Sigmoid colon (tissue), 7 donors: Measurements from ENCODE around the gene INAFM1. TPM values are rescaled to one million over a fixed set of nuclear protein-coding genes. Genes with fewer than 3 reads are reported as not detected.
"Not testable (repeated sequence)": the region's sequence is repeated elsewhere in the genome, so short reads cannot be mapped to it uniquely, and the experiment has no call there.

Experiments used
- DNase-seq: peaks from one replicate; pipeline ENCODE4 v3.0.0-alpha.2; 2019
- H3K27ac ChIP-seq, 4 donors: fragments of 200-600 bp; sonication (generic); one replicate each; pipeline ENCODE4 v1.5.1; 2016 to 2019; ENCODE audit warnings: mild to moderate bottlenecking in 1 of 4
- H3K27me3 ChIP-seq, 3 donors: fragments of 200-600 bp; sonication (generic); one replicate each; pipeline ENCODE4 v1.5.1; 2019; ENCODE audit warnings: mild to moderate bottlenecking in 1 of 3
- H3K36me3 ChIP-seq, 4 donors: fragments of 200-600 bp; sonication (generic); one replicate each; pipeline ENCODE4 v1.5.1; 2016 to 2019
- H3K4me1 ChIP-seq, 4 donors: fragments of 200-600 bp; sonication (generic); one replicate each; pipeline ENCODE4 v1.5.1; 2017 to 2019
- H3K4me3 ChIP-seq, 4 donors: fragments of 200-600 bp; sonication (generic); one replicate each; pipeline ENCODE4 v1.5.1; 2017 to 2019; ENCODE audit warnings: mild to moderate bottlenecking in 2 of 4, moderate library complexity in 1 of 4
- H3K9me3 ChIP-seq, 4 donors: fragments of 200-600 bp in 3 of 4; sonication (generic) in 3 of 4; one replicate each; pipeline versions ENCODE4 v1.5.1 to v1.6.1; 2013 to 2019
- EP300 ChIP-seq, 4 donors: sonication (generic); formaldehyde crosslinking; IDR thresholded peaks; one replicate each; pipeline ENCODE4 v1.6.1; 2017; ENCODE audit warnings: antibody characterized with exemption in 4 of 4
- POLR2A ChIP-seq, 2 donors: fragments of 450-650 bp; IDR thresholded peaks; one replicate each; pipeline ENCODE4 v1.6.1; 2016; ENCODE audit warnings: antibody characterized with exemption in 2 of 2, mild to moderate bottlenecking in 2 of 2, moderate library complexity in 2 of 2
- POLR2AphosphoS5 ChIP-seq, 4 donors: sonication (generic); formaldehyde crosslinking; IDR thresholded peaks; one replicate each; pipeline ENCODE4 v1.6.1; 2017; ENCODE audit warnings: antibody characterized with exemption in 4 of 4
- WGBS, 2 donors: extraction: QIAGEN DNeasy Blood & Tissue Kit; methylation state at CpG; one replicate each; pipeline ENCODE4 v1.1.7; 2013; 5-methylcytosine and 5-hydroxymethylcytosine counted together
- intact Hi-C: fragments of 100-400 bp; cut with DNase I; formaldehyde crosslinking; loops from one replicate; pipeline ENCODE4 v1.15.1; 2023
- polyA plus RNA-seq, 3 donors: library from polyadenylated mRNA; stranded (reverse); fragments of 200-250 nt; gene quantifications; one replicate each; pipeline ENCODE4 v1.2.3, GENCODE V29; 2013
- total RNA-seq, 4 donors: library from RNA; depleted of rRNA; stranded (reverse); fragments of >200 nt; gene quantifications; one replicate each; pipeline ENCODE4 v1.1.0, GENCODE V29; 2016
- TF ChIP-seq, protein P1 (sequence below), 4 experiments: fragments of 450-650 bp in 3 of 4; fragments of 200-600 bp in 1 of 4; IDR thresholded peaks; one replicate each; pipeline ENCODE4 v1.5.1; 2016 to 2019; ENCODE audit warnings: antibody characterized with exemption in 4 of 4, mild to moderate bottlenecking in 3 of 4, moderate library complexity in 2 of 4
- donor health status: healthy with polysubstance abuse.
- donor health status: Bipolar disorder and iron deficiency.
- donor health status: healthy.

Gene INAFM1
- total and polyA plus RNA-seq, 7 donors = 3.0 to 16.3 (median 10.7) TPM

DNA sequence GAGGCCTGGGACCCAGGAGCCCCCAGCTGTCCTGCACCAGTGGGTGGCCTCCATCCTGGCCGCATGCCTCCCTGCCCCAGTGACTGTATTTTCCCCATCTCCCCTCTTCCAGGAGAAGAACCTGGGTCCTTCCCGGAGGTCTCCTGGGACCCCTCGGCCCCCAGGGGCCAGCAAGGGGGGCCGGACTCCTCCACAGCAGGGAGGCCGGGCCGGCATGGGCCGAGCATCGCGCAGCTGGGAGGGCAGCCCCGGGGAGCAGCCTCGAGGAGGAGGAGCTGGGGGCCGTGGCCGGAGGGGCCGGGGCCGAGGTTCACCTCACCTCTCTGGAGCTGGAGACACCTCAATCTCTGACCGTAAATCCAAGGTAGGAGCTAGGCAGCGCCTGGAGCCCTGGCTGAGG lies 14.2 kb upstream of the INAFM1 start:
- intact Hi-C loops = no loop called here
- Histone ChIP-seq H3K4me1 (peaks cover 0 to 35% (median 29%) of the 10 kb centered on the region in 4 donors), H3K9me3 (no peaks in the 10 kb centered on the region), H3K27ac (no peak overlapping the region), H3K4me3 (no peak overlapping the region), H3K27me3 (no peaks in the 10 kb centered on the region), H3K36me3 (peaks cover 28 to 73% (median 56%) of the 10 kb centered on the region in 4 donors)
- 94 to 97% methylated on average over 17 of the region's 17 CpGs for WGBS, 2 donors
- TF ChIP-seq POLR2AphosphoS5 (IDR thresholded peaks at IDR 0.05) (no peak), EP300 (IDR thresholded peaks at IDR 0.05) (no peak), POLR2A (IDR thresholded peaks at IDR 0.05) (no peak)
- TF ChIP-seq, protein P1, sequence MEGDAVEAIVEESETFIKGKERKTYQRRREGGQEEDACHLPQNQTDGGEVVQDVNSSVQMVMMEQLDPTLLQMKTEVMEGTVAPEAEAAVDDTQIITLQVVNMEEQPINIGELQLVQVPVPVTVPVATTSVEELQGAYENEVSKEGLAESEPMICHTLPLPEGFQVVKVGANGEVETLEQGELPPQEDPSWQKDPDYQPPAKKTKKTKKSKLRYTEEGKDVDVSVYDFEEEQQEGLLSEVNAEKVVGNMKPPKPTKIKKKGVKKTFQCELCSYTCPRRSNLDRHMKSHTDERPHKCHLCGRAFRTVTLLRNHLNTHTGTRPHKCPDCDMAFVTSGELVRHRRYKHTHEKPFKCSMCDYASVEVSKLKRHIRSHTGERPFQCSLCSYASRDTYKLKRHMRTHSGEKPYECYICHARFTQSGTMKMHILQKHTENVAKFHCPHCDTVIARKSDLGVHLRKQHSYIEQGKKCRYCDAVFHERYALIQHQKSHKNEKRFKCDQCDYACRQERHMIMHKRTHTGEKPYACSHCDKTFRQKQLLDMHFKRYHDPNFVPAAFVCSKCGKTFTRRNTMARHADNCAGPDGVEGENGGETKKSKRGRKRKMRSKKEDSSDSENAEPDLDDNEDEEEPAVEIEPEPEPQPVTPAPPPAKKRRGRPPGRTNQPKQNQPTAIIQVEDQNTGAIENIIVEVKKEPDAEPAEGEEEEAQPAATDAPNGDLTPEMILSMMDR (IDR thresholded peaks at IDR 0.05) = no peak
- no peak for DNase-seq

DNA sequence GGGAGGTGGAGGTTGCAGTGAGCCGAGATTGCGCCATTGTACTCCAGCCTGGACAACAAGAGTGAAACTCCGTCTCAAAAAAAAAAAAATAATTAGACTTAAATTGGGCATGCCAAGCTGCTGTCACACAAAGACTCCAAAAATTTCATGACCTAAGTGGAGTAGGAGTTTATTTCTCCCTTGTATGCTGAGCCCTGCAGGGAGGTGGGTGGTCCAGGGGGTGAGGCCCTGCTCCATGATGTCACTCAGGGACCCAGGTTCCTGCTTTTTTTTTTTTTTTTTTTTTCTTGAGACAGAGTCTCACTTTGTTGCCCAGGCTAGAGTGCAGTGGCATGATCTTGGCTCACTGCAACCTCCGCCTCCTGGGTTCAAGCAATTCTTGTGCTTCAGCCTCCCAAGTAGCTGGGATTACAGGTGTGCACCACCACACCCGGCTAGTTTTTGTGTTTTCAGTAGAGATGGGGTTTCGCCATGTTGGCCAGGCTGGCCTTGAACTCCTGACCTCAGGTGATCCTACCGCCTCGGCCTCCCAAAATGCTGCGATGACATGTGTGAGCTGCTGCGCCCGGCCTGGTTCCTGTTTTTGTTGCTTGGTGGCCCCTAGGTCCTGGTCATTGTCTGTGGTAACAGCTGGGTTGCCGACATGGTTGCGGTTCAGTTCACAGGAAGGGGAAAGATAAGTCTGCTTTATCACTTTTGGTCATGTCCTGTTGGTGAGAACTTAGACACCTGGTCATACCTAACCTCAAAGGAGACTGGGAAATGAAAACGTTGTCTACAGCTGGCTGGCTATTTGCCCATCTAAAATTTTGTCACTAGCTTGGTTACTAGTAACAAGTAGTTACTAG lies 12.5 kb upstream of the INAFM1 start:
- H3K9me3 ChIP-seq, DNase-seq, intact Hi-C loops, H3K4me3 ChIP-seq, H3K27ac ChIP-seq, H3K27me3 ChIP-seq: not testable (repeated sequence)
- H3K36me3 ChIP-seq = peaks cover 34 to 90% (median 71%) of the 10 kb centered on the region in 4 donors
- WGBS, 2 donors = 80 to 88% methylated on average over 14 of the region's 14 CpGs
- H3K4me1 ChIP-seq = peaks cover 0 to 30% (median 23%) of the 10 kb centered on the region in 4 donors

DNA sequence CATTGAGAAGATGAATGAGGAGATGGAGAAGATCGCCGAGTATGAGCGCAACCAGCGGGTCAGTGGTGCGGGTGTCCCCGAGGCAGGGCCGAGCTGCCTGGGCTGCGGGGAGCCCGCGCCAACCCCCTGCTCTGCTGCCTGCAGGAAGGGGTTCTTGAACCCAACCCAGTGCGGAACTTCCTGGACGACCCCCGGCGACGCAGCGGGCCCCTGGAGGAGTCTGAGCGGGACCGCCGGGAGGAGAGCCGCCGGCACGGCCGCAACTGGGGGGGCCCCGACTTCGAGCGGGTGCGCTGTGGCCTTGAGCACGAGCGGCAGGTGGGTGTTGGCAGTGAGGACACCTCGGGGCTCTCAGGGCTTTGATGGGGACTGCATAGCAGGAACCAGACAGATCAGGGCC lies 10.1 kb upstream of the INAFM1 start:
- no peak overlapping the region for H3K27ac ChIP-seq
- no peak for TF ChIP-seq POLR2A (IDR thresholded peaks at IDR 0.05)
- no peak for TF ChIP-seq EP300 (IDR thresholded peaks at IDR 0.05)
- TF ChIP-seq POLR2AphosphoS5 (IDR thresholded peaks at IDR 0.05) = no peak
- TF ChIP-seq, protein P1 (IDR thresholded peaks at IDR 0.05) = no peak
- WGBS, 2 donors = 95 to 97% methylated on average over 30 of the region's 30 CpGs
- intact Hi-C loops = no loop called here
- H3K27me3 ChIP-seq = no peaks in the 10 kb centered on the region
- no peak for DNase-seq
- no peak overlapping the region for H3K4me3 ChIP-seq
- peaks cover 0 to 9% (median 3%) of the 10 kb centered on the region in 4 donors for H3K4me1 ChIP-seq
- H3K36me3 ChIP-seq = peaks cover 28 to 98% (median 65%) of the 10 kb centered on the region in 4 donors
- no peaks in the 10 kb centered on the region for H3K9me3 ChIP-seq

DNA sequence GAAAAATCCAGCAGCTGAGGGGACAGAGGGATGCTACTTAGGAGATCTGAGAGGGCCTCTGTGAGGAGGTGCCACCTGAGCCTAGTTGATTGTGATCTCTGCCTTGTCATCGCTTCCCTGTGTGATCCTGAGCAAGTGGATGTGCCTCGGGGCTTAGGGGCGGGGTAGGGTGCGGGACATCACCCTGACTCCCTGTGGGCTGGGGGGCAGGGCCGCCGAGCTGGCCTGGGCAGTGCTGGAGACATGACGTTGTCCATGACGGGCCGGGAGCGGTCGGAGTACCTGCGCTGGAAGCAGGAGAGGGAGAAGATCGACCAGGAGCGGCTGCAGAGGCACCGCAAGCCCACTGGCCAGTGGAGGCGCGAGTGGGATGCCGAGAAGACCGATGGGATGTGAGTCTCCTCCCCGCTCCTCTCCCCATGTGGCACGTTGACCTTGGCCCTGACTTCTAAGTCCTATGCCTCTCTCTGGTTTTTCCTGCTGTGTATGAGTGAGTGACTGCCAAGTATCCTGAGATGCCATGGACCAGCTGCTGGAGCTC lies 8.2 kb upstream of the INAFM1 start:
- Histone ChIP-seq H3K4me1 (no peaks in the 10 kb centered on the region), H3K4me3 (no peak overlapping the region), H3K9me3 (no peaks in the 10 kb centered on the region), H3K27me3 (no peaks in the 10 kb centered on the region), H3K36me3 (peaks cover 30 to 97% (median 62%) of the 10 kb centered on the region in 4 donors), H3K27ac (no peak overlapping the region)
- DNase-seq = no peak
- intact Hi-C loops = no loop called here
- no peak for TF ChIP-seq POLR2A (IDR thresholded peaks at IDR 0.05)
- TF ChIP-seq EP300 (IDR thresholded peaks at IDR 0.05) = no peak
- no peak for TF ChIP-seq POLR2AphosphoS5 (IDR thresholded peaks at IDR 0.05)
- 94 to 95% methylated on average over 21 of the region's 21 CpGs for WGBS, 2 donors

DNA sequence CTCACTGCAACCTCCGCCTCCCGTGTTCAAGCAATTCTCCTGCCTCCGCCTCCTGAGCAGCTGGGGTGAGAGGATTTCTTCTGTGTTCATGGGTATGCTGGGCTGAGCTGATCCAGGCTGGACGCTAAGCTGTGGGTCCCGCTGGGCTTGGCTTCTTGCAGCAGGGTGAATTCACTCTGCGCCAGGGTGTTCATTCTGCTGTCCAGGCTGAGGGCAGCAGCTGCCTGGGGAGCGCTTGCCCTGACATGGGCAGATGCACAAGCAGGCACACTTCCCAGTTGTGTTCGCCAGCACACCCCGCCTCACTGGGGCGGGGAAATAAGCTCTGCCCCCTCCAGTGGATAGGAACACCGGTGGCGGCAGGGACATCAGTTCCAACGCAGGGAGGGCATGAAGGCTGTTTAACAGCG lies 7.3 kb upstream of the INAFM1 start:
- DNase-seq = no peak
- 86 to 91% methylated on average over 14 of the region's 14 CpGs for WGBS, 2 donors
- H3K27ac ChIP-seq = no peak overlapping the region
- H3K36me3 ChIP-seq = peaks cover 30 to 89% (median 61%) of the 10 kb centered on the region in 4 donors
- peaks cover 0 to 3% (median 2%) of the 10 kb centered on the region in 4 donors for H3K4me1 ChIP-seq
- H3K9me3 ChIP-seq = no peaks in the 10 kb centered on the region
- TF ChIP-seq, protein P1 (IDR thresholded peaks at IDR 0.05) = no peak
- TF ChIP-seq POLR2AphosphoS5 (IDR thresholded peaks at IDR 0.05) = no peak
- TF ChIP-seq EP300 (IDR thresholded peaks at IDR 0.05) = no peak
- TF ChIP-seq POLR2A (IDR thresholded peaks at IDR 0.05) = no peak
- intact Hi-C loops = no loop called here
- H3K4me3 ChIP-seq = no peak overlapping the region
- H3K27me3 ChIP-seq = no peaks in the 10 kb centered on the region
